Renal cortical epithelial cell (primary cell): ENCODE results near the gene RETSAT. TPM values are rescaled to one million over a fixed set of nuclear protein-coding genes. Genes with fewer than 3 reads are reported as not detected.
A peak's percentile ranks its signal among the peaks of the same experiment; 100 is the strongest.
"Not testable (repeated sequence)": the region's sequence is repeated elsewhere in the genome, so short reads cannot be mapped to it uniquely, and the experiment has no call there.

ENCODE experiments used
- DNase-seq: peaks from one replicate; pipeline ENCODE4 v3.0.0-alpha.2; 2011; ENCODE audit warnings: low read depth
- total RNA-seq: library from RNA; depleted of rRNA; stranded (reverse); fragments of >200 nt; gene quantifications from 2 replicates; pipeline ENCODE4 v1.2.3, GENCODE V29; 2014

Gene RETSAT
- total RNA-seq, 1 donor from 2014 or later: 79.7 TPM

DNA sequence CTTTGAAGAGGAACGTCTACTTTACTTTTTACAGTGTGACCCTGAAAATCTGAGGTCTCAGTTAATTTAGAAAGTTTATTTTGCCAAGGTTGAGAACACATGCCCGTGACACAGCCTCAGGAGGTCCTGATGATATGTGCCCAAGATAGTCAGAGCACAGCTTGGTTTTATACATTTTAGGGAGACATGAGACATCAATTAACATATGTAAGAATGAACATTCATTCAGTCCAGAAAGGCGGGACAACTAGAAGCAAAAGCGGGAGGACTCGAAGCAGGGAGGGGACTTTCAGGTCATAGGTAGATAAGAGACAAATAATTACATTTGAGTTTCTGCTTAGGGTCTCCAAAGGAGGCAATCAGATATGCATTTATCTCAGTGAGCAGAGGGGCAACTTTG, 23.9 kb upstream of the RETSAT start:
- DNase-seq: no peak

DNA sequence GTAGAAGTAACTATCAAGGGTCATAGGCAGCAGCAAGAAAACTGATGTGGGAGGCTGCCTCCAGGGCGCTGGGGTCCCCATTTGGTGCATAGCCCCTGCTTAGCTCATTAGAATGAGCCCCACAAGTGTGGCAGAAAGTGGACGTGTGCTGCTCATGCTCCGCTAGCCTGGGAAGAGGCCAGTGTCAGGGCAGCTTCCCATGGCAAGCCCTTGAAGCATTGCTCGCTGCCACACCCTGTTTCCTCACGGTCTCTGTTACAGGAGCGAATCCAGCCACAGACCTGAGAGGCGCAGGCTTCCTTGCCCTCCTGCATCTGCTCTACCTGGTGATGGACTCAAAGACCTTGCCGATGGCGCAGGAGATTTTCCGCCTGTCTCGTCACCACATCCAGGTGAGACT, 22.8 kb upstream of the RETSAT start:
- DNase-seq: no peak

DNA sequence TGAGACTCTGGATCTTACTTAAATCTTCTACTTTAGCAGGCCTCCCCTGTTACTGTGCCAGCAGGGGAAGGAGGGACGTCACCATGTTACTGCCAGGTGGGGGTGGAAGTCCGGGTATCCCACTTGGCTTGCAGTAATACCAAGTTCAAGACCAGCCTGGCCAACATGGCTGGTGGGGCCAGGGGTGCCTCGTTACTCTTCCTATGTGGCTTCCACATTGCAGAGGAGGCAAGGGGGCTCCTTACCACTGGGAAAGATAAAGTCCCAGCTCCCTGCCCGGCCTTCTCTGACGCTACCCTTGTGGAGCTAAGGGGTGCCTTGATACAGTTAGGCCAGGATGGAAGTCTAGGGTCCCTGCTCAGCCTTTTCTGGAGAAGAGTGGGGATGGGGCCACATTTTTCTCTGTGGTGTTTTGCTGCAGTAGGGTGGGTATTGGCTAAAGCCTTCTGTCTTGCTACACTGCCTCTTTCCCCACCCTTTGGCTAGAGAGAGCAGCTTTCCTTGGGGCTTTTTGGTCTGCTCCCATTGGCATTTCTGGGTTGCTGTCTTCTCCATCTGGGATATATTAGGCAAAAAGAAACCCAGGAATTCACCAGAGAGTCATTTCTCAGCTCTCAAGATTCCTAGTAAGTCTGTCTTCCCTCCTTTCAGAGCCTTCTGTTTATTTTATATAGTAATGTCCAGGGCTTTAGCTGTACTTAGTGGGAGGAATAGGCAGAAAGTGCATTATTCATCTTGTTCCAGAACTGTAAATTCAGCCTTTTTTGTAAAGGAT, 22.1 kb upstream of the RETSAT start:
- DNase-seq: no peak

DNA sequence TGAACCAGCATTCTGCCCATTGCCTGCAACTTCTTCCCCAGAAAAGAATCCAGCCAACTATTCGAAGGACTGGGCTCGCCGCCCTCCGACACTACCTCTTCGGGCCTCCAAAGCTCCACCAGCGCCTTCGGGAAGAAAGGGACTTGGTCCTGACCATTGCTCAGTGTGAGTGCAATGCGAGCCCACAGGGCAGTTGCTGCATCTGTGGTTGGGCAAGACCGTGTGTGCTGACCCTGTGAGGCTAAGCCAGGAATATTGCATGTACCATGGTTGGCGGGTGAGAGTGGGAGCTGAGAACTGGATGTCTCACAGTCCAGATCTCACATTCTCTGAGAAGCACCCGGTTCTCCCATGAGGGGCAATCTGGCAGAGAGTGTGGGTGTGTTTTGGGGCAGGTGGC, 16.7 kb upstream of the RETSAT start:
- no peak for DNase-seq

DNA sequence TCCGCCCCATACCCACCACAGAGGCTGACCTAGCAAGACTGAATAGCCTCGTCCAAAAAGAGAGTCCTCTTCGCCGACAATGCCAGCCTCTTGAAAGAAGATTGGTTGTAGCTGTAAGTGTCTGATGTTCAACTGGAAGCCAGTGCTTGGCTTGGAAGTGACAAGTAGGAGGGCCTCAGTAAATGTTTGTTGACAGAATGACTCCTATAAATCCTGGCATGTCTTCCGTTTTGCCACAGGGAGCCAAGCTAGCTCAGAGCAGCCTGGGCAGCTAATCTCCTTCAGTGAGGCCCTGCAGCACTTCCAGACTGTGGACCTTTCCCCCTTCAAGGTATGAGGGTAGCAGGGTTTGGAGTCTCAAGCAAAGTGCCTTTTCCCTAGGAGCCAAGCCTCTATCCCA, 15.2 kb upstream of the RETSAT start:
- DNase-seq: no peak

DNA sequence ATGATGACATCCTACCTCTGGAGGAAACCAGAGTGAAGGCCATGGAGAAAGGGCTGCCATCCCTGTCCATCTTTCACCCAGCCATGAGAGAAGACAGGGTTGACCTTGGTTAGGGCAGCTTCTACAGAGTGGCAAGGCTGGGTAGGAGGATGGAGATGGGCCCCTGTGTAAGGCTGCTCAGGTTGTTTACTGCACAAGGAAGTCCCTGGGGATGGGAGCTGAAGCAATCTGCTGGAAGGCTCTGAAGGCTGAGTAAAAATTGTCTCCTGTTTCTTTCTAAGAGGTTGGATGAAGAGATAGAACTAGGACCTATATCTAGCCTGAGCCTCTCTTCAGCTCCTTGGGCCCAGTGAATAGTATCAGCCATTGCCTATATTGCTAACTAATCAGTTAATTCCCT, 14.6 kb upstream of the RETSAT start:
- no peak for DNase-seq

DNA sequence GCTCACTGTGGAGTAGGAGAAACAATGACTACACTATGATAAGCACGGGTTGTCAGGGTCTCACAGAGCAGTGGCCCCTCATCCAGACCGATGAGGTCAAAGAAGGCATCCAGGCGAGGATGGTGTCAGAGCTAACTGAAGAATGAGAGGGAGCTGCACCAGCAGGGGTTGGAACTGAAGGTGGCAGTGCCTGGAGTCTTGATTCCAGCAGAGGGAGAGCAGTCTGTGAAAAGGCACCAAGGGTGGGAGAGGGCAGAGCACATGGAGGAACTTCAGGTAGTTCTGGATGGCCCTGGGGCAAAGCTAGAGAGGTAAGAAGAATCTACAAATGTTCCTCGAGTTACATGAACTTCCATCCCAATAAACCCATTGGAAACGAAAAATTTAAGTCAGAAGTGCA, 12.9 kb upstream of the RETSAT start:
- no peak for DNase-seq

DNA sequence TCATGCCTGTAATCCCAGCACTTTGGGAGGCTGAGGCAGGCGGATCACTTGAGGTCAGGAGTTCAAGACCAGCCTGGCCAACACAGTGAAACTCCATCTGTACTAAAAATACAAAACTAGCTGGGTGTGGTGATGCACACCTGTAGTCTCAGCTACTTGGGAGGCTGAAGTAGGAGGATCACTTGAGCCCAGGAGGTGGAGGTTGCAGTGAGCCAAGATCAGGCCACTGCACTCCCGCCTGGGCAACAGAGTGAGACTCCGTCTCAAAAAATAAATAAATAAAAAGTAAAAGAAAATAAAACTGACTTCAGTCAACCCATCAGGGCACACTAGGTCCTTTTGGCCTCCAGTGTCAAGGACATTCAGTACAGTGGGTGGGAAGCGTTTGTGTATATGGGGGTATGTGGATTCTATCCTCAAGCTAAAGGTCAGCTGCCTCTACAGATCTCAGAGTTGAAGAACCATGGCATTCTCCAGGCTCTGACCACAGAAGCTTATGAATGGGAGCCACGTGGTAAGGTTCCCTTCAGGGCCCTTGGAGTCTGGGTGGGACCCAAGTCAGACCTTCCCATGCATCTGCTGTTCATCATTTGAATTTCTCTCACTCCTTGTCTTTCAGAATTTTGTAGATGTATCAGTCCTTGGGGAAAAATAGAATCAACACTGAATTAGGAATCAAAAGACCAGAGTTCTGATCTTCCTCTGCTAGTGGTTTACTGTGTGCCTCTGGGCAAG, 8.5 kb upstream of the RETSAT start:
- not testable (repeated sequence) for DNase-seq

DNA sequence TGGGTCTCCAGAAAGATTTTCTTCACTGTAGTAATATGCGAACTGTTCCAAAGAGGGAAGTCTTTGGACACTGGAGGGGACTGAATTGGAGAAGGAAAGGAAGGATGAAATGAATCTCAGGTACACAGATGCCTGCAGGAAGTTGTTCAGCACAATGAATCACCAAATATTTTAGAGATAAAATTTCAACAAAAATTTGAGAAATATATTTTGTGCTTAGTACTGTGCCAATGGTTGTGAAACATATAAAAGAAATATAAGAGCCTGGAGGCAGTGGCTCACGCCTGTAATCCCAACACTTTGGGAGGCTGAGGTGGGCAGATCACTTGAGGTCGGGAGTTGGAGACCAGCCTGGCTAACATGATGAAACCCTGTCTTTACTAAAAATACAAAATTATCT, 3.4 kb upstream of the RETSAT start:
- DNase-seq: no peak

DNA sequence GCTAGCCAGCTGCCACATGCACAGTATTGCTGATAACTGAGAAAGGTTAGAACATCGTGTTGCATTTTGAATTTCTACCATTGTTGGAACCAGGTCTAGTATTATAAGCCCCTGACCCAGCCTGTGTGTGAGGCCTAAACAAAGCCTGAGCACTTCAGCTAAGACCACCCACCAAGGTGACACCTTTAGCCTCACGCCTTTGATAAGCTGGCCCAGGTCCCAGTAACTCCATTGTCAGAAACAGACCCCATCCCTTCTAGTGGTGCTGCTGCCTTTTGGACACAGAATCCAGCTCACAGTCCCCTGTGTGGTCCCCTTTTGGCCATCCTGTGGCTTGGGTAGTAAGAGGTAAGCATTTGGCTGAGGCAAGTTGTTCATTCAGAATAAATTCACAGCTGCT, 1.9 kb upstream of the RETSAT start:
- no peak for DNase-seq

DNA sequence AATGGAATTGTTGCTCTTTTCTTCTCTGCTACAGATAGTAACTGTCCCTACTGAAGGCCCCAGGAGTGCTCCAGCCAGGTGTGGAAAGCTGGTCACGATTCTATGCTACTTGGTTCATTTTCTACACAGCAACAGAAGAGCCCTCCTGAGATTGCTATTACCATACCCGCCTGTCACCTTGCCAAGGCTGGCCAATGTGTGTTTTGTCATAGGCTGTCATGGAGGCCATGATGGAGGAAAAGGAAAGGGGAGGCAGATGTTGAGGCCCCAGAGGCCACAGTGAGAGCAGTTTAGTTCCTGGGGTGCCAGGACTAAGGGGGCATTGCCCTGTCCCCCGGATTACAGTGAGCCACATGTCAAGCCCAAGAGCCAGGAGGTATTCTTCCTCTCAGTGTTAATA, 1.2 kb upstream of the RETSAT start:
- no peak for DNase-seq

DNA sequence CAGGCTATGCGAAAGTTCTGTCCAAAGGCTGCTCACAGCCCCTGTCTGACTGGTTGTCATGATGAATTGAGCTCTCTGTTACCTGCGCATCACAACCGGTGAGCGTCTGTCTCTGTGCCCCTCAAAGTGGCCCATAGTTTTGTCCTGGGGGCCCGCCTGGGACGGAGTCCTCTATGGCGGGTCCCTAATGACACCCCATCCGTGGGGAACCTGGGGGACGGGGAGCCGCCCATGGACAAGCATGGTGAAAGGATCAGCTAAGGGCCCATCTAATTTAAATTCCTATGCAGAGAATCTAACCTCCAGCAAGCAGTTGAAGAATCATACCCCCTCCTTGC, 714 bp upstream of the RETSAT start:
- DNase-seq: no peak

DNA sequence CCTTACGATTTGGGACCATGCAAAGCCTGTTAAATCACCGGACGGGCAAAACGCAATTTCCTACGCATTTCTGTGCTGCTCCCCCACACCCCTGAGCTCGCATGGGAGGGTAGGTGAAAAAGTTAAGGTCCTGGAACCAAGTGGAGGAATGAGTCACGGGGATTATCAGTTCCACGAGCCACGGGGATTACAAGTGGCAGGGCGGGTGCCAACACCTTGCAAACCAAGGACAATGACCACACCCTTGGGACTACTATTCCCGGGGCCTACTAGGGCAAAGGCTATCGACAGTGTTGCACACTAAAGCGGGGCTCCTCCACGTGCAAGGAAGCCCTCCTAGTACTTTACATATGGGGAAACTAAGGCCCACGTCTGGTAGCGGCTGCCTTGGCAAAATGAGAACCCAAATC, 447 bp downstream of the RETSAT start:
- peak; percentile 8 for DNase-seq

DNA sequence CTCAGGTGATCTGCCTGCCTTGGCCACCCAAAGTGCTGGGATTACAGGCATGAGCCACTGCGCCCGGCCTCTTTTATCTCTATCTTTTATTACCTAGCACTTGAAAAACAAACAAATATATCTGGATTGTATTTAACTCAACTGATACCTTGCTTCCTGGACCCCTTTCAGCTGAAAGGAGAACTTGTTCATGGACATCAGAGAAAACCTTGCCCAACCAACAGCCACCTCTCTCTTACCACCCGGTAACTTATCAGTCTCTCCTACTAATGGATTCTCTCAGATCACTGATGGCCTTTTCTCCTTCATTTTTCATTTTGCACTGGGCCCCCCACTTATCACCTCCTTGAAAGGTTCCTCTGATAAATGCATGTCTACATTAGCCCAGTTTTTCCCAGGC, 6.7 kb downstream of the RETSAT start:
- no peak for DNase-seq

DNA sequence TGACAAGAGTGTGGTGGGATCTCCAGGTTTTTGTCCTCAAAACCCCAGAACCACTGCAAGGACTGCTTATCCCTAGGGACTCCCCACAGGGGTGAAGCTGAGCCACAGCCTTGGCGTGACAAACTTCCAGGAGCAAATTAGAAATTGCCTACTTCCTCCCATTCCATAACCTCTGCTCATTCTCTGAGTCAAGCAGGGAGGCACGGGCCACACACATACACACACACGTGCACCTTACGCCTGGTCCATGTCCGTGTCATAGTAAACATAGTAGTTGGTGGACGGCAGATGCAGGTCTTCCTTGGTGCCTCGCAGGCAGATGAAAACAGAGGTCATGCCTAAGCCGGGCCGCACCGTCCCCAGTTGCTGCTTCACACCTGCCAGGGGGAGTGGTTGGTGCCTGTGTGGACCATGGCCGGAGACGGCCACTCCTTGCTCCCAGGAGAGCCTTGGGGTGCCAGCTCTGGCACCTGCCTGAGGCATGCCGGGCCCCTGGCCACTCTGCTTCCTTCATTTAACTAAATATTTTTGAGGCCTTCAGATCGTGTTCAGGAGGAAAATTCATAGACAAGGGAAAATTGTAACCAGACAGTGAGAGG, 9.9 kb downstream of the RETSAT start:
- DNase-seq: no peak

DNA sequence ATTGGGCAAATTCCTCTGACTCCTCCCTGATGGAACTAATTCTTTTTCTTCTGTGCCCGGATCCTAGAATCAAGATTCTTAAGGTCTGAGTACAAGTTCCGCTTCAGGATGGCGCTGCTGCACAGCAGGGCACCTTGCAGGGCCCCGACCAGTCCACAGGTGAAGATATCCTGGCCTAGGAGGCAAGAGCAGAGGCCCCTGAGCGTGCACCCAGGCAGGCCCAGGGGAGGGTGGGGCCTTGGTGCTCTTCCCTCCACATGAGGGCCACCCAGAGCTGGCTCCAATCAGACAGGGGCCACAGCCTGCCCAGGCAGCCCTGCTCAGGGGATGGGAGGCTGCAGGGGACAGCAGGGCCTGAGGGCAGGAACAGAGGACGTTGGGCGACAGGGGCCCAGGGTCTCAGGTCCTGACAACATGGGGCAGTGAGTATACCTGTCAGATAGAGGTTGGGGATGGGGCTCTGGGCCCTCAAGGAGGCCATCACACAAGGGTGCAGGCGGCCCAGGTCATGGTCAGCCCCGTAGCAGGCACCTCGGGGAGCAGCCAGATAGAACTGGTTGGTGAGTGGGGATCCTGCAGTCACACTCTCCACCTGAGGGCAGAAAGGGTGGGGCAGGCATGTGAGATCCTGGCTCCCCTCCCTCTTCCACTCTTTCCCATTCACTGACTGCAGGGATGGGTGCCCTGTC, 11.0 kb downstream of the RETSAT start:
- not testable (repeated sequence) for DNase-seq

DNA sequence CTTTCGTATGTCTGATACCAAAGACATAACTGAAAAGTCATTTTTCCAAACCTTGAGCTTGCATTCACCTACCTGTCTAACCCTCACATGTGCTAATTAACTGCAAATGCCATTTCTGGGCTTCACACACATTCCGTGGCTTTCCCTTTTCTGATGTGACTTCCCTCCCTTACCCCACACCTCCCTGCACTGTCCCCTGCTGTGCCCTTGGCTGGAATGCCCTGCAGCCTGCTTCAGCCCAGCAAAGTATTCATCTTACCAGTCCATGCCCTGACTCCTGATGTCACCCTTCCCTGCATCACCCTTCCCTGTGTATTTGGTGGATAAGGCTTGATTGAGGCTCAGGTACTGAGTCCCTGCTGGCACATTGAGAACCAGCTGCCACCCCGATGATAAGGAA, 12.2 kb downstream of the RETSAT start:
- DNase-seq: no peak

DNA sequence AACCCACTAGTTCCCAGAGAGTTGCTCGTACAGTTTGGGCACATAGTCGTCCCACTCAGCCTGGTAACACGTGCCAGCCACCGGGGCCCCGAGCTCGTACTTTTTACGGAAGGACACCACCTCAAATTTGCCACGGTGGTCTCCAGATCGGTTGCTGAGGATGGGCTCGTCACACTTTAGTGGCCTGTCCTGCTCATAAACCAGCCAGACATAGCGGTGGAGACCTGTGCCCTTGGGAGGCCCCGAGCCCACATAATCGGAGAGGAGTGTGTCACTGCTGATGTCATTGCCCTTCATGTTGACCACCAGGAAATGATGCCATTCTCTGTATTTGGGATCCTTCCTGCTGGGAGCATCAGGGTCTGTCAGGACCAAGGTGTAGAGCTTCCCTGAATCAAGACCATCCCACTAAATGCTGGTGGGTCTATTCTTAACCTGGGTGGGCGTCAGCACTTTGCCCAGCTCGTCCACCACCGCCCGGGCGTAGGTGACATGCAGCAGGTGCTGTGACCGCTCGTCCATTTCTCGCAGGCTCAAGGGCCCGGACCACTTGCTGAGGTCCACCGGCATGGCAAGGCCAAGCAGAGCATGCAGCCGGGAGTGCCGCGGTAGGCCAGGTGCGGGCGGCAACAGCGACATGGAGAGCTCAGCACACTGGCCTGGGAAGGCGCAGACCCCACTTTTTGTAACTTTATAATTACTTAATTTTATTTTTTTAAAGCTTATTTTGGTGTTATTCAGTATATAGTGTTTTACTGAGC, 12.9 kb downstream of the RETSAT start:
- no peak for DNase-seq

DNA sequence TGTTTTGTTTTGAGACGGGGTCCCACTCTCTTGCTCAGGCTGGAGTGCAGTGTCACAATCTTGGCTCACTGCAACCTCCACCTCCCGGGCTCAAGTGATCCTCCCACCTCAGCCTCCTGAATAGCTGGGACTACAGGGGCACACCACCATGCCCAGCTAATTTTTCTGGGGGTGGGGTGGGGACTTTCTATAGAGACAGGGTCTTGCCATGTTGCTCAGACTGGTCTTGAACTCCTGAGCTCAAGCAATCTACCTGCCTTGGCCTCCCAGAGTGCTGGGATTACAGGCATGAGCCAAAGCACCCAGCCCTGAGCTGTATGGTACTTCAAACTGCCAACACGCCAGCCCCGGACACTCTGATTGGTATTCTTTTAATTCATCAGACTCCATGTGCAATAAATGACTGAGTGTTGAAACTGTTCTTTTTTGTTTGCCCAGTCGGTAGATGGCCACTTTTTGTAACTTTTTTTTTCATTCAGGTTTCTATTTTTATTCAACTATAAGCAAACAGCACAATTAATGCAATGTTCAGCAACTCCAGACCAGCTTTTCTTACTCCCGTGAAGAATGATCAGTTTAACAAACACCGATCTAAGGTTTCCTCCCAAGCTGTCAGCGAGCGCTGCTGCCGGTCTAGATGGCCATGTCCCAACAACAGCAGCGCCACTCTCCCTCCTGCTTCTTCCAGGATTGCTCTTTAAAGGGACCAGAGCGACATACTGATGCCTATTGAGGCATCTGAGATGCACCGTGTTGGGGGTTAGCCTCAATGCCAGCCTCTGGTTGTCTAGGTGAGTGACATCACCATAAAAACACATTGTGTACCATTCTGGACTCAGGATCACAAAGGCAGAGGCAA, 14.1 kb downstream of the RETSAT start:
- no peak for DNase-seq

DNA sequence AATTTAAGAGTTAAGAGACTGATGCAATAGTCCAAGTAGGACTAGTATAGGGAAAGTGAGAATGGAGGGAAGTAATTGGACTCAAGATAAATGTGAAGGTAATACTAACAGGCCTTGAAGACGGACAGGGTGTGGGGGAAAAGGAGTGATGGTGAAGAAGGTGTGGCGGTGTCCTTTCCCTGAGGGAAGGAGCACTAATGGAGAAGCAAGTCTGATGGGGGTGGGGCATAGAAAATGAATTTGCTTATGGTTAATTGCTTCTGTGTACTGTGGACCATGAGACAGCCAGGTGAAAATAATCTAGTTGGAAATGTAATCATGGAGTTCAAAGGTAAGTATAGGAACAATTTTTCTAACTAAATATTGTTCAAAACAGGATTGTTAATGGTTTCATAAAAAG, 19.4 kb downstream of the RETSAT start:
- no peak for DNase-seq

DNA sequence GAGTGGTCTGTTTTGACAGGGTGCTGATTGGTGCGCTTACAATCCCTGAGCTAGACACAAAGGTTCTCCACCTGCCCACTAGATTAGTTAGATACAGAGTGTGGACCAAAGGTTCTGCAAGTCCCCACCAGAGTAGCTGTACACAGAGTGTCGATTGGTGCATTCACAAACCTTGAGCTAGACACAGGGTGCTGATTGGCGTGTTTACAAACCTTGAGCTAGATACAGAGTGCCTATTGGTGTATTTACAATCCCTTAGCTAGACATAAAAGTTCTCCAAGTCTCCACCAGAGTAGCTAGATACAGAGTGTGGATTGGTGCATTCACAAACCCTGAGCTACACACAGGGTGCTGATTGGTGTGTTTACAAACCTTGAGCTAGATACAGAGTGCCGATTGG, 20.5 kb downstream of the RETSAT start:
- not testable (repeated sequence) for DNase-seq
